ENCODE results near the gene ARPC2.
"Not testable (repeated sequence)": the region's sequence is repeated elsewhere in the genome, so short reads cannot be mapped to it uniquely, and the experiment has no call there.

ARPC2 gene

GRCh38 chr2:218216674-218217359 is at the start of gene ARPC2:
Gene ARPC2 (plus strand): TSS chr2:218217189. CDS start chr2:218217471, 282 bp downstream.
- peak; percentile 13 for DNase-seq

- no peak for DNase-seq
These were observed 49.0 kb upstream of the ARPC2 start for GRCh38 chr2:218168016-218168415.

- no peak for DNase-seq
These were observed 48.1 kb upstream of the ARPC2 start for GRCh38 chr2:218168635-218169462.

- DNase-seq, result no peak
These were observed 47.0 kb upstream of the ARPC2 start for GRCh38 chr2:218169757-218170546.

- not testable (repeated sequence) for DNase-seq
These were observed 45.2 kb upstream of the ARPC2 start for GRCh38 chr2:218171744-218172143.

- DNase-seq, result no peak
These were observed 44.1 kb upstream of the ARPC2 start for GRCh38 chr2:218172845-218173244.

- no peak for DNase-seq
These were observed 37.2 kb upstream of the ARPC2 start for GRCh38 chr2:218179782-218180181.

- no peak for DNase-seq
These were observed 36.4 kb upstream of the ARPC2 start for GRCh38 chr2:218180467-218181114.

- no peak for DNase-seq
These were observed 32.7 kb upstream of the ARPC2 start for GRCh38 chr2:218184331-218184730.

GRCh38 chr2:218186355-218186766 is 30.6 kb upstream of the ARPC2 start:
- DNase-seq, result no peak

GRCh38 chr2:218186876-218187275 is 30.1 kb upstream of the ARPC2 start:
- DNase-seq, result no peak

GRCh38 chr2:218187296-218188015 is 29.5 kb upstream of the ARPC2 start:
- DNase-seq, result no peak

GRCh38 chr2:218188528-218188927 is 28.5 kb upstream of the ARPC2 start:
- no peak for DNase-seq

GRCh38 chr2:218192902-218193430 is 24.0 kb upstream of the ARPC2 start:
- DNase-seq, result no peak

GRCh38 chr2:218193701-218194100 is 23.3 kb upstream of the ARPC2 start:
- DNase-seq, result no peak

- no peak for DNase-seq
These were observed 22.1 kb upstream of the ARPC2 start for GRCh38 chr2:218194880-218195279.

GRCh38 chr2:218196974-218197373 is 20.0 kb upstream of the ARPC2 start:
- DNase-seq, result no peak

GRCh38 chr2:218202266-218202665 is 14.7 kb upstream of the ARPC2 start:
- DNase-seq, result no peak

- DNase-seq, result no peak
These were observed 7.9 kb upstream of the ARPC2 start for GRCh38 chr2:218209078-218209477.

- no peak for DNase-seq
These were observed 2.9 kb upstream of the ARPC2 start for GRCh38 chr2:218214116-218214515.

- DNase-seq, result no peak
These were observed 684 bp upstream of the ARPC2 start for GRCh38 chr2:218216336-218216673.
